Superior temporal gyrus (tissue), 1 donor: ENCODE measurements around the gene HIC2.
"Not testable (repeated sequence)": the region's sequence is repeated elsewhere in the genome, so short reads cannot be mapped to it uniquely, and the experiment has no call there.

Experiments used
- DNase-seq: peaks from one replicate; pipeline ENCODE4 v3.0.0-alpha.2; 2016; ENCODE audit errors: extremely low spot score

HIC2 gene

GRCh38 chr22:21493789-21494782 is 76.9 kb downstream of the HIC2 start:
- not testable (repeated sequence) for DNase-seq

GRCh38 chr22:21497984-21498383 is 80.8 kb downstream of the HIC2 start:
- DNase-seq = not testable (repeated sequence)

GRCh38 chr22:21498489-21498888 is 81.3 kb downstream of the HIC2 start:
- not testable (repeated sequence) for DNase-seq

- DNase-seq = not testable (repeated sequence)
These were observed 82.7 kb downstream of the HIC2 start for GRCh38 chr22:21499623-21500506.
